ENCODE measurements around the gene DENND1A. TPM values are rescaled to one million over a fixed set of nuclear protein-coding genes. Genes with fewer than 3 reads are reported as not detected.

The DENND1A gene
- polyA plus RNA-seq, 1 donor = 16.7 TPM

DNA sequence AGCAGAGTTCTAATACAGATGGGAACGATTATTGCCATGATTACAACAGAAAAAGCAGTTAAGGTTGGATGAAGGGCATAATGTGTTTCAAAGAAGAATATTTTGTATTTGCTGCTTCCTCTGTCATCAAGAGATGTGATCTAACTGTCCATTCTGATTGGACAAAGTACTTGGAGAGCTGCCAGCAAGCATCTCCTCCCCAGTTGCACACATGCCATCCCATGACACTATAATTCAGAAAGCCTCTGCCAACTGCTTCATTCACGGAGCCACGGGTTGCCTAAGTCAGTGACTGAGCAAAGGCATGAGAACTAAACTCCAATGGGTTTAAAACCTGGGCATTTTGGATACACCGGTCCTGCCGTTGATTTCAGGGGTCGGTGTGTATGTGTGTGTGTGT is 320.1 kb downstream of the DENND1A start:
- DNase-seq = no peak

DNA sequence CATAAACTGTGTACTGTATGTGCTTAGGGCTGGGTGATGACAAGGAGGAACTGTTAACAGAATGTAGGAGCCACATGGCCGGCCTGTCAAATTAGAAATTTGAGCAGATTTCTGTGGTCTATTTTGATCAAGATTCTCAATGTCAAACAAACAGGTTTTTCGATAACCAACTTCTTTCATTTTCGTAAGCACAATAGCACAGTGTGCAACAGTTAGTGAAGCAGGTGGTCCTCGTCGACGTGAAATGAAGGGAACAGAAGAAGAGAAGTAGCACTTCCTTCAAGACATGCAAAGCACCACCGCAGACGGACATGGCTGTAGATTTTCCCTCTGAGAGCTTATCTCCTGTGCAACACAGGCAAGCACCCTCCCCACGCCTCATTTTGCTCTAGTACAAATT is 321.8 kb downstream of the DENND1A start:
- no peak for DNase-seq

DNA sequence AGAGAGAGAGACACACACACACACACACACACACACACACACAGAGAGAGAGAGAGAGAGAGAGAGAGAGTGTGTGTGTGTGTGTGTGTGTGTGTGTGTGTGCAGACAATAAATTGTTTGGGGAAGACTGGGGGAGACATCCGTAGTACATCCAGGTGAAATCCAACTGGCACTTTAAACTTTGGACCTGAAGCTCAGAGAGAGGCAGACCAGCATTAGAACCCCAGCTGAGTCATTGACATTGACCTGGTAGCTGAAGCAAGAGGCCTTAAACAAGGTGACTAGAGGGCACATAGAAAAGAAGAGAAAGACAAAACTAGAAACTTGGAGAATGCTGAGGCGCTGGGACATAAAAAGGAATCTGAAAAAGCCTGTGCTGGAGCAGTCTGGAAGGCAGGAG is 322.4 kb downstream of the DENND1A start:
- DNase-seq = no peak

DNA sequence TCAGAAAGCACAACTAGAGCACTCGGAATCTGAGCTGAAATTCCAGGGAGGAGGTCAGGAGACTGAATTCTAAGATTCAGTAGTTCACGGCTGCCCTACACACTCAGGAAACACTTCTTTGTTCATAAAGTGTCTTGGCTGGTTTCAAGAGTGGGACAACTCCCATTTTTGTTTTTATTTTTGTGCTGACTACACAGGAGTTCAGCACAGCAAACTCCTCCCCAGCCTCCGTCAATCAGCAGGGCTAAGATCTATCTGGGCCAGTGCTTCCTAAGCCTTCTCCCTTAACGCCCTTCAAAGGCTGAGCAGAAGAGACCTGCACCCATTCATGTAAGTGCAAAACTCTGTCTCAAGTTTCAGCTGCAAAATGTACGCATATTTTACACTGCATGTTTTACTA is 323.8 kb downstream of the DENND1A start:
- no peak for DNase-seq

DNA sequence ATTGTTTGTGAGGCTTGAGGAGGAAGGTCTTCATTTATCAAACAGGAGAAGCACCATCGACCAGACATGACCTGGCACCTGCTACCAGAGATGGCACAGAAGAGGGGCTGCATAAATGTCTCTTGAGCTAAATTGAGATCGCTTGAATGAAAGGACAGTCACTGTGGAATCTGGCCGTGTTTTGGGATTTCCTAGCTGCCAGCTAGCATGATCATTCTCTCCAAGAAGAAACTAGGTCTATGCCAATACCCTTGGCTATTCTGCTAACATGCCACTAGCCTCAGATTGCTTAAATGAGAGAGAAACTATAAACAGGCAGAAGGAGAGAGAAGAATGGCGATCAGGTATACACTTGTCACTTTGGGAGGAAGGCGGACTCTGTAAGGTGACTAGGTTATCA is 324.6 kb downstream of the DENND1A start:
- no peak for DNase-seq

DNA sequence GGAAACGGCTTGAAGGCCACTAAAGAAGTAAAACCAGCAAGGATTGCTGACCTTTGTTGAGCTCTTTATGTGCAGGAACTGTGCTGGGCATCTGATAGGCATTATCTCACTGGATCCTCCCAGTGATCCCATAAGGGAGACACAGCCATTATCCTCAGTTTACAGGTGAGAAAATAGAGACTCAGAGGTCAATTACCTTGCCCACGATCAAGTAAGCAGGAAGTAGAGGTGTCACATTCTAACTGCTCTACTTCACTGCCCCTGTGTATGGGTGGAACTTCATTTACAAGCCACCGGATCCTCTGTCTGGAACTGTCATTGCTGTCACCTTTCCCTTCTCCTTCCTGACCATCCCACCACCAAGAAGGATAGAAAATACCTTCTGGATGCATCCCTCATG is 325.1 kb downstream of the DENND1A start:
- DNase-seq = no peak

DNA sequence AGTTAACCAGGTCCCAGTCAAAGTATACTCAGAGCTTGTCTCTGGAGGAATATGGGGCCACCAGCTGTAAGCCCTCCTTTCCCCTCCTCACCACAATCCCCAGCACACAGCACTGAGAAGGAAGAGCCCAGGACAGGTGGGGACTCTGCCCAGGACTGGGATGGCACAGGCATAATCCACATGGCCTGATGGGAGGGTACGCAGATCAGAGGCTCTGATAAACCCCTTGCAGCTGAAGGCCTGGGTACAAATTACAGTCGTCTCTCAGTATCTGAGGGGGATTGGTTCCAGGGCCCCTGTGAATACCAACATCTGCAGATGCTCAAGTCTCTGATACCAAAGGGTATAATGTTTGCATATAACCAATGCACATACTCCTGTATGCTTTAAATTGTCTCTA is 328.1 kb downstream of the DENND1A start:
- no peak for DNase-seq

DNA sequence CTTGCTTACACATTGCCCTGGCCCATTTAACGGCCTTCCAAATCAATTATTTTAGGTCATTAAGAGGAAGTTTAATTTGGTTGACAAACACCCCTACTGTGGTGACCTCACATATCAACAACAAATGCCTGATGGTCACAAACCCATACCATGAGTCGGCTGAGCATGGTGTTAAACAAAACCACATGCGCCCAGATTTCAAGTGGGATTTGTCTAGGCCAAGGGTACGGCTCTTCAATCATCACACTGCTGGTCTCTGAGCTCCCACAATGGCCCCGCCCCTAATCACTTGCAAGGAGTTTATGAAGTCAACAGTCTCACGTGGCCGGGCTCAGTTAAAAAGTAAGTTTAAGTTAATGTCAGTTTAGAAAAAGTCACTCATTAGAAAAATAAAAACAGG is 330.1 kb downstream of the DENND1A start:
- no peak for DNase-seq

DNA sequence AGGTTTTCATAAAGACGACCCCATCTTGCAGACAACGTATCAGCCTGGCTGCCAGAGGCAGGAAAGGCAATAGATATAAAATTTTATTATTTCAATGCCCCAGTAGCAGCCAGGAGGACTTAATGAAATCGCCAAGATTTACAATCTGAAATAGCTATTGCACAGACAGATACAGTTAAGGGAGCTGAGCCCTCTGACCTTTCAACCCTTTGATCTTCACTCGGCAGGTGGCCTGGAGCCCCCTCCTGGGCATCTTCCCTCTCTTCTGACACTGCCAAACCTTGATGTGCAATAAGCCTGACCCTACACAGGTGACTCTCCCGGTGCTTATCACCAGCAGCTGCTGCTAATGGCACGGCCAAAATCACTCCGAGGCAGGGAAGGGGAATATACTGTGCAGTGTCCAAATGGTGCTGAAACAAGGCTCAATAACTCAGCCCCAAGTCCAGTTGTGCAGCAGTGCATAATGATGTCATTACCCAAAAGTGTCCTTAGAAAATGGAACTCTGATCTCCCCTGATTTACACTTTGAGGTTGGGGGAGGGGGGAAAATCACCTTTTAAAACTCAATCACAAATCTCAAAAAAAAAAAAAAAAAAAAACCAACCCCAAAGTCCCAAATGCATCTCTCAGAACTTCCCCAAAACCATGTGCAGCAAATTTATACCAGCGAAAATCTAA is 331.9 kb downstream of the DENND1A start:
- DNase-seq = no peak

DNA sequence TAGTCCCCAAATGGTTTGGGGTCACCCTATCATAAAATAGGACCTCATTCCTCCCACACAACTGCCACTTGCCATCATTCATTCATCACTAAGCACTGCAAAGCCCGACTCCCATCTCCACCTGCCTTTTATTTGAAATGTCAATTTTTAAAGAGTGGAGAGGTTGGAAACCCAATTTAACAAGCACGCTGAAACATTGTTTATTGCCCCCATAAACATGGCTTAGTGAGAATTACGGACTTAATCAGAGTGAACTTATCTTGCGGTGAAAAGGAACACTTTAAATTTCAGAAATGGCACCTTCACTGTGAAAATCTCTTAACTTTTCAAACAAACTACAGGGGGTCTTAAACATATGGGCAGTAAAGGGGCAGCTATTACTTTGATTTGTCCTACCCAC is 332.9 kb downstream of the DENND1A start:
- DNase-seq = no peak

DNA sequence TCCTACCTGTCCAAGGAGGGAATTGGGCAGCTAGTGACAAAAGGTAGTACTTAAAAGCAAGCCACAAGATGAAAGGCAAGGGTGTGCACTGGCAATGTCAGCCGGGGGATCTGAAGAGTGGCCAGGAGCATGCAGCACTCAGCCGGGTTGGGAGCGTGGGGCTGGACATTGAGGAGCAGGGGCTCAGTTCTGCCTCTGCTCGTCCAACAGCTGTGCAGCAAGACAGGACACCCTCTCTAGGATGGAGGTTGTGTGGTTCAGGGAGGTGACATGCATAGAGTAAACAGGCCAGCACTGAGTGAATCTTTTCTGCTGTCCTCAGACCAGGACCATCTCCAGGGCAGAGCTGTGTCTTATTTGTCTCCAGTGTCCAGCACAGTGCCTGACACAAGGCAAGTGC is 338.6 kb downstream of the DENND1A start:
- DNase-seq = no peak

DNA sequence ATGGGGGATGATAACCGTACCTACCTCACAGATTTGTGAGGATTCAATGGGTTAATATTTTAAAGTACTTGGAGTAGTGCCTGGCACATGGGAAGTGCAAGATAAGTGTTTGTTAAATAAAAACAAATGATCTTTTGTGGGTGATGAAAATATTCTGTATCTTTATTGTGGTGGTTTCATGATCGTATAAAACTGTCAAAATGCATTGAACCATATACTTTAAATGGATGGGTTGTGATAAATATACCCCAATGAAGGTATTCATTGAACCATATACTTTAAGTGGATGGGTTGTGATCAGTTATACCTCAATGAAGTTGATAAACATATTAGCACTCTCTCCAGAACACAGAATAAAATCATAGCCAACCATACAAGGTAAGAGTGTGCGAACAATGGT is 339.4 kb downstream of the DENND1A start:
- DNase-seq = no peak

DNA sequence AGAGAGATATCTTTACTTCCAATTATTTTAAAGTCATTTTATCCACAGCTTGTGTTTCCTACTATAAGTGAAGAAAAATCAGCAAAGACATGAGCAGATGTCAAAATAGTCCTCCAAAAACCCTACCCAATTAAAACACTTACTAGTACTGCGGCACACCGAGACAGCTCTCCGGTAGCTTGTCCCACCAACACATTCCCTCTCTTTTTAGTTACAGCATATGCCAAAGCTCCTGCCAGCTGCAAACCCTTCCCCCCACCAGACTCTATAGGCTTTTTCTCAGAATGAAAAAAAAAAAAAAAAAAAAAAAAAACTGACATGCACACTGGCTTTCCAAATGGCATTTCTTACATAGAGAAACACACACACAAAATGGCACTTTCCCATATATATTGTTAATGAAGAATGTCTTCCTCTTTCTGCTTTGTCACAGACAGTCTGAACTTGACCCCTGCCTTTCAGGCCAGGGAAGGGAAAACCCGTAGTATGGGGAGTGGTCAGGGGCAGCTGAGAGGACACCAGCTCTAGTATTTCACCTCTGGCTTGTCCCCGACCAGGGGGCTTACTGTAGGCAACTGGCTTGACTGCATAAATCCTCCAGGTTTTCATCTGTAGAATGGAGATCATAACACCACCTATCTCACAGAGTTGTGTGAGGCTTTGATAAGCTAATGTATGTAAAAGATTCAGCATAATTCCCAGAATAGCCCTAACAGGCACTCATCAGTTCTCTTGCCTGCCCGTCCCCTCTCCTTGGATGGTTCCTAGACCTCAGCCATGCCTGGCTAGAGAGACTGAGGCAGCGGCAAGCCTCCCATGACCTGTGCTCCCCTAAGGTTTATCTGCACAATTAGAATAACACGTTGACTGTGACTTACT is 340.3 kb downstream of the DENND1A start:
- DNase-seq = no peak

DNA sequence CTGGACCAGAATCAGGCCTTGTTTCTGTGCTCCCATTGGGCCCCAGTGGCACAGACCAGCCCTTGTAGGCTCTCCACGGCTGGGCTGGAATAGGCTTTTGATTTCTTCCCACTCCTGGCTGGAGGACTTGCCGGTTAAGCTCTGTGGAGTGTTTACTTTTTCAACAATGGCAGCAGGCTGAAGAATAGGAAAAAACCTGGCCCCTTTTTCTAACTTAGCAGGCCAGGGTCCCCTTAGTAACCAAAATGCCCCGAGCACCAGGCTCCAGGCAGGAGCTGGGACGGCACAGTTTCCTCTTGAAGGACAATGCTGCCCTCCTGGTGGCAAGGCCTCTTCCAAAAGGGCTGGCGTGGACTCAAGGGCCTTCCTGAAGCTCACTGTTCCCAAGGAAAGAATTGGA is 343.7 kb downstream of the DENND1A start:
- DNase-seq = no peak

DNA sequence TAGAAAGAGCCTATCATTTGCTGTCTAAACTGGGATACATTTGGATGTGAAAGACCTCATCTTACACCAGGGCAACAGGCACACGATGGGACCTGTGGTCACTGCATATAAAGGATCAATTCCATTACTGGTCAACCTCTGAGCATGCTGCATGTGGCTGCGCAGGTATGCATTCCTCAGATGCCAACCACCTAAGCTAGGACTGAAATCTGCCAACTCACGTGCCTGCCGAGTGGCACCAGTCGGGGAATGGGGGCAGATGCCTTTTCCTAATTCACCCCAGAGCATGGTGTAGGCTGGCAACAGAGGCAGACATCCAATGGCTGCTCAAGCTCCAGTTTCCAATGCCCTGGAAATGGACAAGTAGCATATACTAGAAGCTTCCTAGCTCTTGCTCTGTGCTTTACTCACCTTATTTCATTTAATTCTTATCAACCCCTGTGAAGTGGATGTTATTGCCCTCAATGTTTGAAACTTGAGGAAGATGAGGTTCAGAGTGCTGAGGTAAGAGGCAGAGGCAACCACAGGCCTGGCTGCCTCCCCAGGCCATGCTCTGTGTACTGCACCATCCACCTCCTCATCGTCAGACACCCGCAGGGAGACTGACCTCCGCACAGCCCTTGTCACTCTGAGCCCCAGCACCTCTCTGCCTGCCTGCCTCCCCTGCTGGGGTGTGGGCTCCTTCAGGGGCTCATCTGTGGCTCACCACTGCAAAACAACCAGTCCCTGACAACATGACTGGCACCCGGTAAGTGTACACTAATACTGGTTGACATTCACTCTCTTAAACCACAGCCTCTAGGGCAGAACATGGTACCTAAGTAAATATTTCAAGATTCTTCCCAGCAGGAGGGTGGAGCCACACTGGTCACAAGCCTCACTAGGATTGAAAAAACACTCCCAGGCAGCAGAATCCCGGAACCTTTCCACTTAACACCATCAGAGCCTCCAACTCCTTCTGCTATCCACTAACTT is 345.4 kb downstream of the DENND1A start:
- DNase-seq = no peak

DNA sequence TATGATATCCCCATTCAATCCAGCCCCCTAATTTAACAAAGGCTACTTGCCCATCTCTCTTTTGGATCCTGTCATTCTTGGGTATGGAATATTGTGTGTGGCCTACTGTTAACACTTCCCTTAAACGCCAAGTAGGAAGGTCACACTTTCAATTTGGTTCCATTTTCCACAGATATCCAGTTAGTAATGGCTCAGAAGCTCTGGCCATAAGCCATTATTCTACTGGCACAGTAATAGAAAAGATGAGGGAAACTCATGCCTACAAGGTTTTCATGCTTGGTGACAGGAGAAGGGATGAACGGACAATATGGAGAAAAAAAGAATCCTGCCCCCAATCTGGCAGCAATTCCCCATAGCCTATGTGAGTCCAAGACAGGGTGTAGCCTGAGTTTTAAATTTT is 346.3 kb downstream of the DENND1A start:
- peak; percentile 8 for DNase-seq

DNA sequence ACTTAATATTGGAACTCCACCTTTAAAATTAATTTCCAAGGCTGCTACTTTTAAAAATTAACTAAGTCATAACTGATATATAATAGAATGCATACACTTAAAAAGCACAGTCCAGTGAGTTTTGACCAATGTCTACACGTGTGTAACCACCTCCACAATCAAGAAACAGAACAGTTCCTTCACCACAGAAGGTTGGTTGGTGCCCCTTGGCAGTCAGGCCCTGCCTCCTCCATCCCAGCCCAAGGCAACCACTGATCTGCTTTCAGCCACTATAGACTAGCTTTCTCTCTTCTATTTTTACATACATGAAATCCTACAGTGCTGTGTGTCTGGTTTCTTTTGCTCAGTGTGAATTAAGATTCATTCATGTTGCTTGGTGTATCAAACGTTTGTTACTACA is 358.7 kb downstream of the DENND1A start:
- DNase-seq = no peak

DNA sequence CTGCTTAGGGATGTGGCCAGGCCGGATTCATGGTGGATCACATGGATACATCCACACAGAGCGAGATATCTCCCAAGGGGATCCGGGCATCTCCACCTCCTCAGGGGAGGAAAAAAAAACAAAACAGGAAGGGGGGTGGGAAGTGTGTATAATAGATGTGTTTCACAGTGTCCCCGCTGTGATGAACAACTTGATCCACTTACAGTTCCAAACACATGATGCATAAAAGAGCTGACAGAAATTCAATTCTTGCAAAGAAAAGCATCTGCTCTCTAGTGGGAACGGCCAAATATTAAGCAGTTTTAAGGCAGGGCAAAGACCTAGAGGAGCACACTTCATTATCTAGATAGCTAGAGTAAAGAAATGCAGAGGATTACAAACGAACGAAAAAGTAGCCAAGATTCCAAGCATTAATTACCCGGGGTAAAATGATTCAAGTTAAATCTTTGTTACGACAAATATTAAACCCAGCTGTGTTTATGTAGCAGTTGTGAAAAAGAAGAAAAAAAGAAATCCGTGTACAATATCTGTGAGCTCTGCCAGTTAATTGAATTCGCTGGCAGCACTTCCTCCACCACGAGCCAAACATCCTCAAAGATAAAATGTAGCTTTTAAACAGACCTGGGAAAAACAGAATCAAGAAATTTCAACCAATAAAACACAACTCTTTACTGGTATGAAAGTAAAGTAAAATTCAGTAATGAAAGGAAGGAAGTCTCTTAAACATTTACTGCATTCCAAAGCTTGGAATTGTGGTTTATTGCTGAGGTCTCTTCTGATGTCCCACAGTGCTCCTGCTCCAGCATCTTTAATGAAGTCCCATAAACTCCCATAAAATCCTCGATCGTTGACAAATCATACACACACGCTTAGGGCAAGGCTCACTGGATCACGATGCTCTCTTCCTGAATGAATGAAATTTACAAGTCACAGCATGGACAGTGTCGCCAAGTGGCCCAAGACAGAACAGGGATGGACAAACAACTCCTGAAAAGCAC is 360.9 kb downstream of the DENND1A start:
- peak; percentile 45 for DNase-seq

DNA sequence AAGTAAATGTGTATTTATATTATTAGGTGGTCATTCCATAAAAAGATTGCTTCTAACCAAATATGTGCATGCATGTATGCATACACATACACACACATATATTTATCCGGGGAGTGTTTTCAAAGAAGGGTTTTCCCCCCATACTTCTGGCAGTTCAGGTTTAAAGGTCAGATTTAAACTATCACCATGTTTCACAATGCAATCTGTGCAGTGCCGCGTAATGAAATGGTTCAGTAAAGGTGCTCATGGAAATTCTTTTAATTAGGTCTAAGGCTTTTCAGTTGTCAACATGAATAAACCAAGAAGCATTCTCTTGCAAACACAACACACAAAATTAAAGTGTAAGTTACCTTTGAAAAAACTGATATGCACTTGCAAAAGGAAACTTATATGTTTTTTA is 362.9 kb downstream of the DENND1A start:
- DNase-seq = no peak

DNA sequence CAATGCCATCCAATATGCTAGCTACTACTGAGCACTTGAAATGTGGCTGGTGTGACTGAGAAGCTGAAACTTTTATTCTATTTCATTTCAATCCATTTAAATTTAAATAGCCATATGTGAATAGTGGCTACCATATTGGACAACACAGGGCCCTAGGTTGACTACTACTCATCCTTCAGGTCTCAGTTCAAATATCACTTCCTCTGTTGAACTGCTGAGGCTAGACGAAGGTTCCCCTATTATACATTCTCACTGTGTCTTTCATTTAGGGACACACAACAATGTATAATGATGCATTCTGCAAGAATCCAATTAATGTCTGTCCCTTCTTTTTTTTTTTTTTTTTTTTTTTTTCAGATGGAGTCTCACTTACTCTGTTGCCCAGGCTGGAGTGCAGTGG is 365.3 kb downstream of the DENND1A start:
- DNase-seq = no peak

DNA sequence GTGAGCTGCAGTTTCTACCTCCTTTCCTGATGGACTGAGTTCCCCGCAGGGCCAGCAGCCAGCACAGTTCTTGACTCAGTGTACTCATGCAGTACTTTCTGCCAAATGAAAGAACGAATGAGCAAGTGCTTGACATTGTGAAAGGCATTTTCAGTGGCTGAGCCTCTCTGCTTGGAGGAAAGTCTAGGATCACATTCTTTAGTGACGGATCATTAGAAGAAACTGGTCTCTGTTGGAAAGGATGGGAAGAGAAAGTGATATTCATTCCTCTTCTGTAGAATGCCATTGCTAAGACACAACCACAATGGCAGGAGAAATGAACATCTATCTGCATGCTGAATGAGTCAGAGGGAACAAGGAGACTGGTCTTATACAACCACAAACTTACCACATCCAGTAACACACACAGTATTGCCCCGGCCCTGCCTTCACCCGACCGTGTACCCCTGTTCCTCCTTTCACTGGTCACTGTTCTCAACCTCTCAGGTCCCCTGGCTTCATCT is 367.0 kb downstream of the DENND1A start:
- DNase-seq = no peak

DNA sequence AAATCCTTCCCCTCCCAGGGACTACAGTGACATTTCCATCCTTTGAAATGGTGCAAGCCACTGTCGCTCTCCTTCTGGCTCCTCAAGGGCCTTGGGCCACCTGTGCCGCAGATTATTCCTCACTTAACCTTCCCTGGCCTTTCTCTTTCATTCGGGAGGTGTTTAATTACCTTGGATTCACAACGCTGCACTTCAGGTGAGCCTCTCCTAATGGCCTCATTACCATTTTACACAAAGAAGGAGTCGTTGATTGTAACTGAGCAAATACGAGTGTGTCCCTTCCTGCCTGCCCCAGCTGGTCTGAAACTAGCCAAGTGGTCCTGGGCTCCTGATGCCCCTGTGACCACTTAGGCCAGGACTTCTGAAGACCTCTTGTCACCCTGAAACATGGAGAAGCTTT is 368.9 kb downstream of the DENND1A start:
- no peak for DNase-seq

Data from hindlimb muscle (tissue), 1 donor.